C4-2B (cell line): ENCODE results near the gene LRRTM2.

ENCODE experiments used
- ZFX ChIP-seq: fragments of 450-650 bp; IDR thresholded peaks from 2 replicates; pipeline ENCODE4 v1.6.1; 2017
- TF ChIP-seq, protein P1 (sequence below): fragments of 450-650 bp; conservative IDR thresholded peaks from 2 replicates; pipeline ENCODE4 v1.5.1; 2017; ENCODE audit warnings: mild to moderate bottlenecking

DNA sequence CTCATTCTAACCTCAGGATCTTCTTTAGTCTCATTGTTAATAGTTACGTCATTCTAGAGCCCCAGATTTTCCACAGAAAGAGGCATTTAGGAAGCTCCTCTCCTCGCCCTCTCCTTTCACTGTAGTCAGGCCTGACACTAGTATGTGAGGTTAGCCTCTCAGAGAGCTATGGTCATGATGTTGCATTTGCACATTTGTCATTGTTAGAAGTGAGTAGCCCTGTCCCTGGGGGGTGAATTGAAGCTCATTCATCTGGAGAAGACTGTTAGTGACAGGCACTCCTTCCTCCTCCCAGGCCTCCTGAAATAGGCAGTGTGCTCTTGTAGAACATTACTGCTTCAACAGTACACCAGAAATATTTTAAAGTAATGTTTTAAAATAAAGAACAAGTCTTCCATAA, 26.6 kb upstream of the LRRTM2 start:
- TF ChIP-seq, protein P1, sequence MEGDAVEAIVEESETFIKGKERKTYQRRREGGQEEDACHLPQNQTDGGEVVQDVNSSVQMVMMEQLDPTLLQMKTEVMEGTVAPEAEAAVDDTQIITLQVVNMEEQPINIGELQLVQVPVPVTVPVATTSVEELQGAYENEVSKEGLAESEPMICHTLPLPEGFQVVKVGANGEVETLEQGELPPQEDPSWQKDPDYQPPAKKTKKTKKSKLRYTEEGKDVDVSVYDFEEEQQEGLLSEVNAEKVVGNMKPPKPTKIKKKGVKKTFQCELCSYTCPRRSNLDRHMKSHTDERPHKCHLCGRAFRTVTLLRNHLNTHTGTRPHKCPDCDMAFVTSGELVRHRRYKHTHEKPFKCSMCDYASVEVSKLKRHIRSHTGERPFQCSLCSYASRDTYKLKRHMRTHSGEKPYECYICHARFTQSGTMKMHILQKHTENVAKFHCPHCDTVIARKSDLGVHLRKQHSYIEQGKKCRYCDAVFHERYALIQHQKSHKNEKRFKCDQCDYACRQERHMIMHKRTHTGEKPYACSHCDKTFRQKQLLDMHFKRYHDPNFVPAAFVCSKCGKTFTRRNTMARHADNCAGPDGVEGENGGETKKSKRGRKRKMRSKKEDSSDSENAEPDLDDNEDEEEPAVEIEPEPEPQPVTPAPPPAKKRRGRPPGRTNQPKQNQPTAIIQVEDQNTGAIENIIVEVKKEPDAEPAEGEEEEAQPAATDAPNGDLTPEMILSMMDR: no peak
- no peak for TF ChIP-seq ZFX
